A549 (cell line): ENCODE measurements around the gene TCF20. TPM values are rescaled to one million over a fixed set of nuclear protein-coding genes. Genes with fewer than 3 reads are reported as not detected.

Experiments
- ATAC-seq, 2 experiments: fragments of 200-7000 bp in 1 of 2; fragments of >200 bp in 1 of 2; cut with Nextera tagmentation in 1 of 2; cut with Tn5 transposase in 1 of 2; 3 replicates each; pipeline versions ENCODE4 v1.8.0 to v1.9.1; 2018 to 2020; ENCODE audit warnings: mild to moderate bottlenecking in 1 of 2, moderate library complexity in 1 of 2
- CTCF ChIA-PET: fragments of 300-600 bp; sonication (Branson Sonifier 250); formaldehyde crosslinking; extraction: SDS; loops from one replicate; lab custom pipeline; 2021; ENCODE audit warnings: antibody characterized with exemption, inconsistent platforms; lab: Yijun Ruan, JAX
- POLR2A ChIA-PET: fragments of 350-600 bp; formaldehyde crosslinking; extraction: SDS; loops from one replicate; lab custom pipeline; 2021; ENCODE audit warnings: antibody characterized with exemption, inconsistent platforms; lab: Yijun Ruan, JAX
- DNase-seq, 2 experiments: peaks; one replicate each; pipeline versions ENCODE4 v3.0.0 to v3.0.0-alpha.2; 2011 to 2016; ENCODE audit warnings: low read depth in 1 of 2, low spot score in 1 of 2
- FAIRE-seq: peaks from 2 replicates; lab custom pipeline; 2011; peaks lifted over from hg19 to GRCh38; lab: Jason Lieb, UNC
- H3K27ac ChIP-seq, 2 experiments: fragments of >200 bp; sonication (Bioruptor Twin); formaldehyde crosslinking; 3 replicates each; pipeline ENCODE4 v1.5.1; 2016 to 2017
- H3K4me1 ChIP-seq: fragments of >200 bp; sonication (Bioruptor Twin); formaldehyde crosslinking; 3 replicates; pipeline ENCODE4 v1.6.1; 2016
- H3K4me2 ChIP-seq: fragments of >200 bp; sonication (Bioruptor Twin); formaldehyde crosslinking; 3 replicates; pipeline ENCODE4 v1.6.1; 2016
- H3K4me3 ChIP-seq: fragments of >200 bp; sonication (Bioruptor Twin); formaldehyde crosslinking; 3 replicates; pipeline ENCODE4 v1.5.1; 2016
- H3K9me3 ChIP-seq: fragments of >200 bp; sonication (Bioruptor Twin); formaldehyde crosslinking; 3 replicates; pipeline ENCODE4 v1.6.1; 2016
- CBX8 ChIP-seq: fragments of 200-600 bp; sonication (generic); IDR thresholded peaks from 2 replicates; pipeline ENCODE4 v1.6.1; 2016
- CEBPB ChIP-seq, 2 experiments: fragments of >200 bp in 1 of 2; sonication (Bioruptor Twin) in 1 of 2; formaldehyde crosslinking in 1 of 2; IDR thresholded peaks; 2 replicates each; pipeline ENCODE4 v1.6.1; 2012 to 2016
- CHD4 ChIP-seq: fragments of 200-600 bp; sonication (generic); IDR thresholded peaks from 2 replicates; pipeline ENCODE4 v1.6.1; 2016; ENCODE audit warnings: antibody characterized with exemption, mild to moderate bottlenecking, borderline replicate concordance
- EHMT2 ChIP-seq: fragments of 200-600 bp; sonication (generic); IDR thresholded peaks from 2 replicates; pipeline ENCODE4 v1.6.1; 2016; ENCODE audit warnings: antibody characterized with exemption, low read depth, mild to moderate bottlenecking, moderate library complexity
- FOSB ChIP-seq: fragments of 250-450 bp; sonication (Bioruptor Pico); IDR thresholded peaks from 2 replicates; pipeline ENCODE4 v1.5.0; 2020; ENCODE audit warnings: mild to moderate bottlenecking, moderate library complexity
- FOSL2 ChIP-seq, 2 experiments: fragments of 450-650 bp in 1 of 2; fragments of >200 bp in 1 of 2; sonication (Bioruptor Twin) in 1 of 2; formaldehyde crosslinking; IDR thresholded peaks; 2 replicates each; pipeline versions ENCODE4 v1.5.0 to v1.6.1; 2016 to 2020; ENCODE audit warnings: mild to moderate bottlenecking in 1 of 2, moderate library complexity in 1 of 2
- FOXS1 ChIP-seq: fragments of 250-450 bp; sonication (Bioruptor Pico); IDR thresholded peaks from 2 replicates; pipeline ENCODE4 v1.5.0; 2020; ENCODE audit warnings: mild to moderate bottlenecking, moderate library complexity
- GATA3 ChIP-seq: IDR thresholded peaks from 2 replicates; pipeline ENCODE4 v1.6.1; 2012; ENCODE audit warnings: borderline replicate concordance
- JUN ChIP-seq, 2 experiments: fragments of >200 bp; sonication (Bioruptor Twin); formaldehyde crosslinking; IDR thresholded peaks; 2 replicates in 1 of 2; 3 replicates in 1 of 2; pipeline ENCODE4 v1.6.1; 2016 to 2017
- JUNB ChIP-seq: fragments of >200 bp; sonication (Bioruptor Twin); formaldehyde crosslinking; IDR thresholded peaks from 2 replicates; pipeline ENCODE4 v1.6.1; 2016
- MAFK ChIP-seq: fragments of 450-650 bp; IDR thresholded peaks from 2 replicates; pipeline ENCODE4 v1.6.1; 2014; ENCODE audit not compliant: partially characterized antibody
- MAZ ChIP-seq: fragments of 150-350 bp; IDR thresholded peaks from 2 replicates; pipeline ENCODE4 v1.6.1; 2014; ENCODE audit warnings: antibody characterized with exemption, low read depth, low read length, borderline replicate concordance
- MYC ChIP-seq: IDR thresholded peaks from 2 replicates; pipeline ENCODE4 v1.6.1; 2012; ENCODE audit warnings: mild to moderate bottlenecking, inconsistent platforms, low read length, improper control_type of control experiment, borderline replicate concordance
- NFE2L2 ChIP-seq: fragments of 150-350 bp; conservative IDR thresholded peaks from 2 replicates; pipeline ENCODE4 v1.6.1; 2014; ENCODE audit warnings: low read length
- NPAS2 ChIP-seq: fragments of 250-450 bp; sonication (Bioruptor Pico); IDR thresholded peaks from 2 replicates; pipeline ENCODE4 v1.8.0; 2022; ENCODE audit warnings: mild to moderate bottlenecking, moderate library complexity, borderline replicate concordance
- POLR2AphosphoS2 ChIP-seq: conservative IDR thresholded peaks from 2 replicates; pipeline ENCODE4 v1.6.1; 2012; ENCODE audit warnings: low read length, improper control_type of control experiment, inconsistent platforms
- RFX5 ChIP-seq: fragments of 450-650 bp; IDR thresholded peaks from 2 replicates; pipeline ENCODE4 v1.7.1; 2014; ENCODE audit warnings: antibody characterized with exemption, mild to moderate bottlenecking, moderate library complexity
- SREBF2 ChIP-seq: fragments of 450-650 bp; IDR thresholded peaks from 2 replicates; pipeline ENCODE4 v1.6.1; 2014; ENCODE audit warnings: mild to moderate bottlenecking, moderate library complexity
- TFCP2L1 ChIP-seq: fragments of 250-450 bp; sonication (Bioruptor Pico); IDR thresholded peaks from 2 replicates; pipeline ENCODE4 v1.5.0; 2021; ENCODE audit warnings: mild to moderate bottlenecking
- TP53 ChIP-seq: fragments of 250-450 bp; sonication (Bioruptor Pico); IDR thresholded peaks from 2 replicates; pipeline ENCODE4 v1.5.0; 2021; ENCODE audit warnings: mild to moderate bottlenecking, moderate library complexity
- WGBS: methylation state at CpG from one replicate; pipeline ENCODE4 v1.1.6; 2017; ENCODE audit errors: missing lambda C conversion rate; 5-methylcytosine and 5-hydroxymethylcytosine counted together
- polyA plus RNA-seq, 4 experiments: library from polyadenylated mRNA; depleted of rRNA in 3 of 4; stranded (reverse); fragments of >200 nt; fragmentation: RNase III in 1 of 4; extraction: RNeasy Plus Mini Kit Qiagen cat#74134 plus additional on column Dnase treatment in 1 of 4; gene quantifications; 2 replicates in 3 of 4; 3 replicates in 1 of 4; pipeline ENCODE4 v1.2.3, GENCODE V29; 2011 to 2017
- TF ChIP-seq, protein P1 (sequence below): IDR thresholded peaks from 2 replicates; pipeline ENCODE4 v1.6.1; 2012
- TF ChIP-seq, protein P2 (sequence below): fragments of 250-450 bp; sonication (Bioruptor Pico); IDR thresholded peaks from 2 replicates; pipeline ENCODE4 v1.5.0; 2020; ENCODE audit warnings: low read depth, mild to moderate bottlenecking, moderate library complexity
- TF ChIP-seq, protein P3 (sequence below): IDR thresholded peaks from 2 replicates; pipeline ENCODE4 v1.6.1; 2012
- TF ChIP-seq, protein P4 (sequence below): fragments of 150-350 bp; IDR thresholded peaks from 2 replicates; pipeline ENCODE4 v1.6.1; 2014; ENCODE audit warnings: low read depth, mild to moderate bottlenecking, low read length
- TF ChIP-seq, protein P5 (sequence below): fragments of 250-450 bp; sonication (Bioruptor Pico); IDR thresholded peaks from 2 replicates; pipeline ENCODE4 v1.5.0; 2021; ENCODE audit warnings: mild to moderate bottlenecking, moderate library complexity, borderline replicate concordance

Gene TCF20
- polyA plus RNA-seq, 2 of the 4 experiments (the other 2 are of a cell fraction): 11.9 to 16.5 TPM

DNA sequence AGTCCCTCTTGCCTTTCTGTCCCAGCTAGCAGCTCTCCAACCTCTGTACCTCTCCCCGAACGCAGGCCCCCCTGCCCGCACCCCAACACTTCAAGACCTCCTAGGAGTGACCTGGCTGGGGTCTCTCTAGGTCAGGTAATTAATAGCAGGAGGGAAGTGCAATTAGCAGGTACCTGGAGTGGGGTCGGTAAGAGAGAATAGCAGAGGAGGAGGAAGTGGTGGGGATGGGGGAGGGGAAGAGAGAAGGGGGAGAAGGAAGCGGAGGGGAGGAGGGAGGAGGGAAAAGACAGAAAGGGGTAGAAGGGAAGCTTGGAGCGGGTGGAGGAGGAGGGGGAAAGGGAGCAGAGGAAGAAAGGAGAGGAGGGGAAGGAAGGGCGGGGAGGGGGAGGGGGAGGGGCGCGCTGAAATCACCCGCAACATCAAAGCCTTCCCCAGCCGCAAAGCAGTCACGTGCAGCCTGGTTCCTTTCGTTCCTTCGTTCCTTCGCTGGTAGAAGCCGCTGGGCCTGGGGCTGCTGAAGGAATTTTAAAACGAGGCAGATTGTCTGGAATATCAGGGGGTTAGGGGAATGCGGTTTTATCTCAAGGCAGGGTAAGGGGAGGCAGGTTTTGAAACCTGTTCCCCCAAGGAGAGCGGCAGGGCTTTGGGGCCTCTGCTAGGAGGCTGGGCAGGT lies 29.3 kb upstream of the TCF20 start:
- ATAC-seq (no peak), DNase-seq (no peak), FAIRE-seq (no peak)
- peaks cover 5% of the 10 kb centered on the region; the same call in 1 of the 3 replicates for H3K4me1 ChIP-seq
- 80% methylated on average over 14 of the region's 19 CpGs for WGBS
- no peak overlapping the region for H3K4me2 ChIP-seq
- H3K4me3 ChIP-seq: no peak overlapping the region
- no peak overlapping the region for H3K27ac ChIP-seq
- POLR2A ChIA-PET: no interaction called here
- TF ChIP-seq, protein P1, sequence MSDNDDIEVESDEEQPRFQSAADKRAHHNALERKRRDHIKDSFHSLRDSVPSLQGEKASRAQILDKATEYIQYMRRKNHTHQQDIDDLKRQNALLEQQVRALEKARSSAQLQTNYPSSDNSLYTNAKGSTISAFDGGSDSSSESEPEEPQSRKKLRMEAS: no peak
- TF ChIP-seq FOSL2 (IDR thresholded peaks at IDR 0.05) (no peak), FOSL2 (CRISPR knock-in tag; IDR thresholded peaks at IDR 0.05) (no peak), SREBF2 (no peak), TP53 (CRISPR knock-in tag) (no peak), RFX5 (no peak), CEBPB (IDR thresholded peaks at IDR 0.05) (no peak), CHD4 (no peak), GATA3 (no peak), POLR2AphosphoS2 (no peak)
- TF ChIP-seq, protein P2, sequence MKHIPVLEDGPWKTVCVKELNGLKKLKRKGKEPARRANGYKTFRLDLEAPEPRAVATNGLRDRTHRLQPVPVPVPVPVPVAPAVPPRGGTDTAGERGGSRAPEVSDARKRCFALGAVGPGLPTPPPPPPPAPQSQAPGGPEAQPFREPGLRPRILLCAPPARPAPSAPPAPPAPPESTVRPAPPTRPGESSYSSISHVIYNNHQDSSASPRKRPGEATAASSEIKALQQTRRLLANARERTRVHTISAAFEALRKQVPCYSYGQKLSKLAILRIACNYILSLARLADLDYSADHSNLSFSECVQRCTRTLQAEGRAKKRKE (CRISPR knock-in tag): no peak
- TF ChIP-seq, protein P3, sequence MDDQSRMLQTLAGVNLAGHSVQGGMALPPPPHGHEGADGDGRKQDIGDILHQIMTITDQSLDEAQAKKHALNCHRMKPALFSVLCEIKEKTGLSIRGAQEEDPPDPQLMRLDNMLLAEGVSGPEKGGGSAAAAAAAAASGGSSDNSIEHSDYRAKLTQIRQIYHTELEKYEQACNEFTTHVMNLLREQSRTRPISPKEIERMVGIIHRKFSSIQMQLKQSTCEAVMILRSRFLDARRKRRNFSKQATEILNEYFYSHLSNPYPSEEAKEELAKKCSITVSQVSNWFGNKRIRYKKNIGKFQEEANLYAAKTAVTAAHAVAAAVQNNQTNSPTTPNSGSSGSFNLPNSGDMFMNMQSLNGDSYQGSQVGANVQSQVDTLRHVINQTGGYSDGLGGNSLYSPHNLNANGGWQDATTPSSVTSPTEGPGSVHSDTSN: no peak
- TF ChIP-seq, protein P4, sequence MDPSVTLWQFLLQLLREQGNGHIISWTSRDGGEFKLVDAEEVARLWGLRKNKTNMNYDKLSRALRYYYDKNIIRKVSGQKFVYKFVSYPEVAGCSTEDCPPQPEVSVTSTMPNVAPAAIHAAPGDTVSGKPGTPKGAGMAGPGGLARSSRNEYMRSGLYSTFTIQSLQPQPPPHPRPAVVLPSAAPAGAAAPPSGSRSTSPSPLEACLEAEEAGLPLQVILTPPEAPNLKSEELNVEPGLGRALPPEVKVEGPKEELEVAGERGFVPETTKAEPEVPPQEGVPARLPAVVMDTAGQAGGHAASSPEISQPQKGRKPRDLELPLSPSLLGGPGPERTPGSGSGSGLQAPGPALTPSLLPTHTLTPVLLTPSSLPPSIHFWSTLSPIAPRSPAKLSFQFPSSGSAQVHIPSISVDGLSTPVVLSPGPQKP: no peak
- TF ChIP-seq, protein P5, sequence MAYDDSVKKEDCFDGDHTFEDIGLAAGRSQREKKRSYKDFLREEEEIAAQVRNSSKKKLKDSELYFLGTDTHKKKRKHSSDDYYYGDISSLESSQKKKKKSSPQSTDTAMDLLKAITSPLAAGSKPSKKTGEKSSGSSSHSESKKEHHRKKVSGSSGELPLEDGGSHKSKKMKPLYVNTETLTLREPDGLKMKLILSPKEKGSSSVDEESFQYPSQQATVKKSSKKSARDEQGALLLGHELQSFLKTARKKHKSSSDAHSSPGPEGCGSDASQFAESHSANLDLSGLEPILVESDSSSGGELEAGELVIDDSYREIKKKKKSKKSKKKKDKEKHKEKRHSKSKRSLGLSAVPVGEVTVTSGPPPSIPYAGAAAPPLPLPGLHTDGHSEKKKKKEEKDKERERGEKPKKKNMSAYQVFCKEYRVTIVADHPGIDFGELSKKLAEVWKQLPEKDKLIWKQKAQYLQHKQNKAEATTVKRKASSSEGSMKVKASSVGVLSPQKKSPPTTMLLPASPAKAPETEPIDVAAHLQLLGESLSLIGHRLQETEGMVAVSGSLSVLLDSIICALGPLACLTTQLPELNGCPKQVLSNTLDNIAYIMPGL (CRISPR knock-in tag): no peak
- H3K9me3 ChIP-seq: no peaks in the 10 kb centered on the region
- CTCF ChIA-PET: no interaction called here

DNA sequence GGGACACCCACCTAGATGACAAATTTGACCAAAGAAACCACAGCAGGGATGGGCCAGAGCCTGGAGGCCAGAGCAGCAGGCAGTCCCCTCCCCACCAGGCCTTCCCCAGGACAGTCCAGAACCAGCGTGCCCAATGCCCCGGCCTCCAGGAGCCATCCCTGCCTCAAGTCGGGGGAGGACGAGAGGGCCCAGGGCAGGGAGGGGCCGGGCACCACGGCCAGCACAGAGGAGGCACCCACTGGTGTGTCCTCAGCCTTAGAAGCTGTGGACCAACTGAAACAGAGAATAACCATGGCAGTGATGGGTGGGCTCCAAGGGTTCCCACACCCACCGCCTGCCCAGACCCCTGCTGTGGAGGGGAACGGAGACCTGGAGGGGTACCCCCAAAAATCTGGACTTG lies 28.3 kb upstream of the TCF20 start:
- Histone ChIP-seq H3K4me3 (no peak overlapping the region), H3K27ac (no peak overlapping the region), H3K4me1 (peaks cover 5% of the 10 kb centered on the region; the same call in 1 of the 3 replicates), H3K9me3 (no peaks in the 10 kb centered on the region), H3K4me2 (no peak overlapping the region)
- POLR2A ChIA-PET: no interaction called here
- no peak for ATAC-seq
- CTCF ChIA-PET: no interaction called here
- FAIRE-seq: no peak
- DNase-seq: no peak
- TF ChIP-seq MAZ: no peak
- TF ChIP-seq, protein P5 (CRISPR knock-in tag): no peak
- TF ChIP-seq NFE2L2: no peak
- TF ChIP-seq JUN (IDR thresholded peaks at IDR 0.05): no peak
- TF ChIP-seq MYC: no peak
- TF ChIP-seq EHMT2: no peak
- no peak for TF ChIP-seq TP53 (CRISPR knock-in tag)
- no peak for TF ChIP-seq RFX5
- TF ChIP-seq FOXS1 (CRISPR knock-in tag): no peak
- no peak for TF ChIP-seq NPAS2 (CRISPR knock-in tag)
- no peak for TF ChIP-seq JUNB
- no peak for TF ChIP-seq CBX8
- TF ChIP-seq MAFK: no peak
- TF ChIP-seq FOSB (CRISPR knock-in tag): no peak
- TF ChIP-seq TFCP2L1 (CRISPR knock-in tag): no peak
- TF ChIP-seq, all 56 proteins: peak for 0
- WGBS: 94% methylated on average over 2 of the region's 8 CpGs
